Measurements from ENCODE around the gene LAMB4. TPM values are rescaled to one million over a fixed set of nuclear protein-coding genes. Genes with fewer than 3 reads are reported as not detected.

Gene LAMB4
- polyA plus RNA-seq, 1 of the 3 experiments (the other 2 are of a cell fraction): 0.36 TPM

GRCh38 chr7:108170251-108170650 lies 40.1 kb upstream of the LAMB4 start:
- Histone ChIP-seq H3K79me2 (ENCODE audit: insufficient read depth) (no peaks in the 10 kb centered on the region), H4K20me1 (ENCODE audit: insufficient read depth) (no peaks in the 10 kb centered on the region), H3F3A (replicated peaks; ENCODE audit: insufficient read depth) (no peaks in the 10 kb centered on the region), H3K4me2 (no peak overlapping the region), H2AFZ (ENCODE audit: low read depth) (no peak overlapping the region), H3K4me3 (ENCODE audit: low read depth in 2 of 2, low read length in 1 of 2) (no peak overlapping the region), H3K9me2 (no peaks in the 10 kb centered on the region), H3K9me3 (no peaks in the 10 kb centered on the region), H3K27ac (ENCODE audit: low read depth in 2 of 2, low read length in 1 of 2) (no peak overlapping the region), H3K4me1 (ENCODE audit: control insufficient read depth in 1 of 2, insufficient read depth in 2 of 2, low read depth in 1 of 2, low read length in 1 of 2) (no peaks in the 10 kb centered on the region), H3K9ac (no peak overlapping the region), H3K36me3 (replicated peaks in 1 of 2; ENCODE audit: control insufficient read depth in 1 of 2, insufficient read depth in 2 of 2, low read length in 1 of 2) (peaks cover 0 to 9% of the 10 kb centered on the region in 2 experiments), H3K27me3 (ENCODE audit: insufficient read depth) (no peaks in the 10 kb centered on the region; the same call in 1 of the 2 replicates)
- ChIA-PET POLR2A (no interaction called here), CTCF (interaction anchor here (1.2 to 1.8 kb wide), 4 partner anchors 11 to 327 kb away, joined by 4 to 17 read pairs (median 5); no protein-coding TSS in a partner anchor)
- WGBS (ENCODE audit: low lambda C conversion rate): 71% methylated on average over 5 of the region's 5 CpGs
- no peak for DNase-seq
- no peak for TF ChIP-seq EZH2phosphoT487 (IDR thresholded peaks at IDR 0.05; ENCODE audit: borderline replicate concordance, low read depth)
- TF ChIP-seq MAX (IDR thresholded peaks at IDR 0.05; ENCODE audit: low read depth): no peak
- TF ChIP-seq SIN3A (IDR thresholded peaks at IDR 0.05; ENCODE audit: borderline replicate concordance, low read depth, low read length): no peak
- TF ChIP-seq CTCF (IDR thresholded peaks at IDR 0.05): no peak
- TF ChIP-seq FOXM1 (IDR thresholded peaks at IDR 0.05; ENCODE audit: low read depth): no peak
- TF ChIP-seq NFIC (IDR thresholded peaks at IDR 0.05; ENCODE audit: borderline replicate concordance): no peak
- no peak for TF ChIP-seq MEF2A (IDR thresholded peaks at IDR 0.05; ENCODE audit: borderline replicate concordance, low read depth)
- TF ChIP-seq EP300 (IDR thresholded peaks at IDR 0.05; ENCODE audit: borderline replicate concordance in 1 of 2, low read depth in 1 of 2, low read length in 1 of 2): no peak
- TF ChIP-seq ELF1 (IDR thresholded peaks at IDR 0.05): no peak
- TF ChIP-seq POLR2AphosphoS5 (IDR thresholded peaks at IDR 0.05; ENCODE audit: low read depth, low read length): no peak
- TF ChIP-seq TAF1 (IDR thresholded peaks at IDR 0.05; ENCODE audit: borderline replicate concordance, low read depth, low read length): no peak
- TF ChIP-seq CHD2 (IDR thresholded peaks at IDR 0.05; ENCODE audit: low read length, partially characterized antibody): no peak
- no peak for TF ChIP-seq SMC3 (IDR thresholded peaks at IDR 0.05; ENCODE audit: low read depth, low read length)
- no peak for TF ChIP-seq RFX5 (IDR thresholded peaks at IDR 0.05; ENCODE audit: low read length)

GRCh38 chr7:108167460-108167859 lies 37.3 kb upstream of the LAMB4 start:
- Histone ChIP-seq H3K9me3 (no peaks in the 10 kb centered on the region), H3K4me3 (ENCODE audit: low read depth in 2 of 2, low read length in 1 of 2) (no peak overlapping the region), H3K36me3 (replicated peaks in 1 of 2; ENCODE audit: control insufficient read depth in 1 of 2, insufficient read depth in 2 of 2, low read length in 1 of 2) (peaks cover 0 to 7% of the 10 kb centered on the region in 2 experiments), H3K27me3 (ENCODE audit: insufficient read depth) (no peaks in the 10 kb centered on the region), H3K9ac (no peak overlapping the region), H3F3A (replicated peaks; ENCODE audit: insufficient read depth) (no peaks in the 10 kb centered on the region), H3K4me1 (ENCODE audit: control insufficient read depth in 1 of 2, insufficient read depth in 2 of 2, low read depth in 1 of 2, low read length in 1 of 2) (no peaks in the 10 kb centered on the region), H2AFZ (ENCODE audit: low read depth) (no peak overlapping the region; the same call in 1 of the 2 replicates), H4K20me1 (ENCODE audit: insufficient read depth) (no peaks in the 10 kb centered on the region), H3K79me2 (ENCODE audit: insufficient read depth) (no peaks in the 10 kb centered on the region), H3K4me2 (no peak overlapping the region), H3K9me2 (no peaks in the 10 kb centered on the region), H3K27ac (ENCODE audit: low read depth in 2 of 2, low read length in 1 of 2) (no peak overlapping the region)
- no peak for TF ChIP-seq ZBTB33 (IDR thresholded peaks at IDR 0.05; ENCODE audit: borderline replicate concordance, low read depth)
- DNase-seq: no peak
- 83% methylated on average over 7 of the region's 7 CpGs for WGBS (ENCODE audit: low lambda C conversion rate)
- POLR2A ChIA-PET: no interaction called here
- CTCF ChIA-PET: interaction anchor here (0.6 to 3.0 kb wide), 7 partner anchors 15 to 397 kb away, joined by 3 to 9 read pairs (median 3); partner anchors contain the start of gene NRCAM
